HepG2 (cell line): ENCODE results near the gene DOCK4. TPM values are rescaled to one million over a fixed set of nuclear protein-coding genes. Genes with fewer than 3 reads are reported as not detected.

ENCODE experiments used
- ATAC-seq: fragments of 200-7000 bp; cut with Tn5 transposase; 3 replicates; pipeline ENCODE4 v1.9.1; 2020; ENCODE audit warnings: mild to moderate bottlenecking, moderate library complexity
- BruUV-seq: library from RNA; stranded (reverse); fragments of 400-500 nt; replicated peaks from 2 replicates; lab custom pipeline; 2021; lab: Mats Ljungman, UMichigan
- CTCF ChIA-PET: fragments of 300-600 bp; formaldehyde crosslinking; extraction: SDS; loops from one replicate; lab custom pipeline; 2021; ENCODE audit warnings: low total read pairs, inconsistent platforms, low intra/inter-chr PET ratio; lab: Yijun Ruan, JAX
- POLR2A ChIA-PET: fragments of 350-600 bp; sonication (Branson Sonifier 250); formaldehyde crosslinking; loops from one replicate; lab custom pipeline; 2020; ENCODE audit warnings: antibody characterized with exemption, inconsistent platforms; lab: Yijun Ruan, JAX
- DNase-seq: peaks from one replicate; pipeline ENCODE4 v3.0.0-alpha.2; 2015; ENCODE audit warnings: low spot score
- FAIRE-seq: peaks from 3 replicates; lab custom pipeline; 2011; peaks lifted over from hg19 to GRCh38; lab: Jason Lieb, UNC
- H2AFZ ChIP-seq: one replicate; pipeline ENCODE4 v1.6.1; 2011; ENCODE audit warnings: low read length, inconsistent platforms
- H3K27ac ChIP-seq: fragments of 300-600 bp; 3 replicates; pipeline ENCODE4 v1.8.0; 2011; ENCODE audit warnings: mixed run types, mild to moderate bottlenecking, mixed read lengths, low read length, inconsistent platforms; ENCODE audit not compliant: insufficient read depth; ENCODE audit errors: extremely low read length
- H3K27me3 ChIP-seq, 2 experiments: fragments of 200-600 bp in 1 of 2; 2 replicates in 1 of 2; 3 replicates in 1 of 2; pipeline versions ENCODE4 v1.6.0 to v1.8.0; 2011; ENCODE audit warnings: low read length in 2 of 2, mild to moderate bottlenecking in 2 of 2, moderate library complexity in 2 of 2, inconsistent platforms in 1 of 2; ENCODE audit not compliant: insufficient read depth in 2 of 2, control insufficient read depth in 1 of 2
- H3K36me3 ChIP-seq, 2 experiments: fragments of 200-600 bp in 1 of 2; replicated peaks in 1 of 2; 2 replicates in 1 of 2; 3 replicates in 1 of 2; pipeline versions ENCODE4 v1.5.1 to v1.8.0; 2011; ENCODE audit warnings: low read length in 2 of 2, inconsistent platforms in 1 of 2; ENCODE audit not compliant: insufficient read depth in 2 of 2, control insufficient read depth in 1 of 2
- H3K4me1 ChIP-seq: 2 replicates; pipeline ENCODE4 v1.5.1; 2012; ENCODE audit warnings: low read length, inconsistent platforms; ENCODE audit not compliant: insufficient read depth
- H3K4me2 ChIP-seq: 2 replicates; pipeline ENCODE4 v1.6.0; 2011; ENCODE audit warnings: low read depth, low read length, inconsistent platforms
- H3K4me3 ChIP-seq, 3 experiments: fragments of 200-600 bp in 1 of 3; sonication (generic), shearing (Covaris generic) in 1 of 3; replicated peaks in 1 of 3; 2 replicates each; pipeline ENCODE4 v1.5.1; 2011 to 2016; ENCODE audit warnings: low read length in 3 of 3, inconsistent platforms in 2 of 3, low read depth in 2 of 3, mild to moderate bottlenecking in 2 of 3, control low read depth in 1 of 3, mixed read lengths in 1 of 3; ENCODE audit not compliant: insufficient read depth in 1 of 3
- H3K79me2 ChIP-seq: one replicate; pipeline ENCODE4 v1.6.1; 2011; ENCODE audit warnings: low read length, inconsistent platforms; ENCODE audit not compliant: insufficient read depth
- H3K9ac ChIP-seq: 2 replicates; pipeline ENCODE4 v1.6.0; 2011; ENCODE audit warnings: mild to moderate bottlenecking, low read depth, low read length, inconsistent platforms; ENCODE audit not compliant: insufficient read depth
- H3K9me3 ChIP-seq: 2 replicates; pipeline ENCODE4 v1.5.1; 2012; ENCODE audit warnings: mild to moderate bottlenecking, low read length
- H4K20me1 ChIP-seq: 2 replicates; pipeline ENCODE4 v1.6.0; 2011; ENCODE audit warnings: inconsistent platforms, mild to moderate bottlenecking, low read length, moderate library complexity; ENCODE audit not compliant: insufficient read depth
- ARID2 ChIP-seq: sonication (generic); formaldehyde crosslinking; IDR thresholded peaks from 2 replicates; pipeline ENCODE4 v1.8.1; 2022; ENCODE audit warnings: mild to moderate bottlenecking, missing genetic modification reagents, borderline replicate concordance
- ATRX ChIP-seq: sonication (generic); formaldehyde crosslinking; IDR thresholded peaks from 2 replicates; pipeline ENCODE4 v1.4.0; 2020; ENCODE audit warnings: missing genetic modification reagents, borderline replicate concordance
- ETV6 ChIP-seq: sonication (generic); formaldehyde crosslinking; conservative IDR thresholded peaks from 2 replicates; pipeline ENCODE4 v1.4.0; 2020; ENCODE audit warnings: missing genetic modification reagents
- GATAD1 ChIP-seq: IDR thresholded peaks from 2 replicates; pipeline ENCODE4 v1.6.1; 2016; ENCODE audit warnings: missing genetic modification reagents, missing compliant biosample characterization
- MAX ChIP-seq: IDR thresholded peaks from 2 replicates; pipeline ENCODE4 v1.6.1; 2012; ENCODE audit warnings: inconsistent platforms
- MED1 ChIP-seq: sonication (generic); formaldehyde crosslinking; IDR thresholded peaks from 2 replicates; pipeline ENCODE4 v1.4.0; 2020; ENCODE audit warnings: missing genetic modification reagents
- MED13 ChIP-seq: sonication (generic); formaldehyde crosslinking; IDR thresholded peaks from 2 replicates; pipeline ENCODE4 v1.5.0; 2020; ENCODE audit warnings: missing genetic modification reagents
- NFYB ChIP-seq: sonication (generic); formaldehyde crosslinking; IDR thresholded peaks from 2 replicates; pipeline ENCODE4 v1.4.0; 2020; ENCODE audit warnings: missing genetic modification reagents
- RFX5 ChIP-seq: IDR thresholded peaks from 2 replicates; pipeline ENCODE4 v1.6.1; 2011; ENCODE audit warnings: low read depth, low read length, improper control_type of control experiment
- ZBTB2 ChIP-seq: sonication (generic); formaldehyde crosslinking; IDR thresholded peaks from 2 replicates; pipeline ENCODE4 v1.8.0; 2022; ENCODE audit warnings: low read depth, missing genetic modification reagents
- ZNF350 ChIP-seq: sonication (generic); formaldehyde crosslinking; IDR thresholded peaks from 2 replicates; pipeline ENCODE4 v1.4.0; 2020; ENCODE audit warnings: mild to moderate bottlenecking, low read depth, missing genetic modification reagents, borderline replicate concordance
- WGBS: methylation state at CpG from one replicate; pipeline ENCODE4 v1.1.6; 2017; ENCODE audit warnings: low lambda C conversion rate; 5-methylcytosine and 5-hydroxymethylcytosine counted together
- in situ Hi-C: cut with HindIII; loops from 2 replicates; pipeline ENCODE4 v1.10.0; 2017; ENCODE audit warnings: low pct_unique_long_range_greater_than_20kb; ENCODE audit not compliant: extremely low pct_ligation_motif_present
- intact Hi-C: fragments of 100-400 bp; cut with micrococcal nuclease; formaldehyde crosslinking; loops from one replicate; pipeline ENCODE4 v1.10.0; 2022; ENCODE audit not compliant: unreplicated experiment
- polyA plus RNA-seq, 8 experiments: library from polyadenylated mRNA; depleted of rRNA in 3 of 8; stranded (reverse) in 7 of 8; unstranded in 1 of 8; fragments of >200 nt; fragmentation: Illumina TruSeq in 4 of 8; extraction: Trizol in 4 of 8; gene quantifications; 2 replicates each; pipeline versions ENCODE4 v1.2.1 to v1.2.3, GENCODE V29; 2011 to 2016; ENCODE audit warnings: low read depth in 4 of 8, missing spikeins in 1 of 8, mixed read lengths in 1 of 8; ENCODE audit not compliant: insufficient read depth in 1 of 8
- total RNA-seq, 5 experiments: library from RNA; depleted of rRNA; stranded (reverse); fragments of >200 nt; fragmentation: Illumina TruSeq; extraction: Trizol; gene quantifications; 2 replicates each; pipeline ENCODE4 v1.2.3, GENCODE V29; 2016; ENCODE audit warnings: low read depth in 1 of 5
- TF ChIP-seq, protein P1 (sequence below): sonication (generic); formaldehyde crosslinking; IDR thresholded peaks from 2 replicates; pipeline ENCODE4 v1.9.0; 2021; ENCODE audit warnings: missing genetic modification reagents, mild to moderate bottlenecking, borderline replicate concordance

DOCK4 gene
- total and polyA plus RNA-seq, 2 of the 13 experiments (the other 11 are each of a cell fraction or from before 2014, with no cell fraction given) = 13.5 to 17.4 TPM

GRCh38 chr7:111903016-111903415 is 303.2 kb downstream of the DOCK4 start:
- no peak for DNase-seq
- TF ChIP-seq ZBTB2 (CRISPR knock-in tag) (no peak), MED13 (CRISPR knock-in tag) (no peak), ATRX (CRISPR knock-in tag) (no peak), MED1 (CRISPR knock-in tag) (no peak), RFX5 (no peak), ETV6 (CRISPR knock-in tag) (no peak), ARID2 (no peak), GATAD1 (CRISPR knock-in tag) (no peak), MAX (no peak), ZNF350 (CRISPR knock-in tag) (no peak), NFYB (CRISPR knock-in tag) (no peak)
- TF ChIP-seq, protein P1, sequence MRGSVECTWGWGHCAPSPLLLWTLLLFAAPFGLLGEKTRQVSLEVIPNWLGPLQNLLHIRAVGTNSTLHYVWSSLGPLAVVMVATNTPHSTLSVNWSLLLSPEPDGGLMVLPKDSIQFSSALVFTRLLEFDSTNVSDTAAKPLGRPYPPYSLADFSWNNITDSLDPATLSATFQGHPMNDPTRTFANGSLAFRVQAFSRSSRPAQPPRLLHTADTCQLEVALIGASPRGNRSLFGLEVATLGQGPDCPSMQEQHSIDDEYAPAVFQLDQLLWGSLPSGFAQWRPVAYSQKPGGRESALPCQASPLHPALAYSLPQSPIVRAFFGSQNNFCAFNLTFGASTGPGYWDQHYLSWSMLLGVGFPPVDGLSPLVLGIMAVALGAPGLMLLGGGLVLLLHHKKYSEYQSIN (CRISPR knock-in tag) = no peak
- TF ChIP-seq, all 625 proteins: peak for 0

More at GRCh38 chr7:111903016-111903415, 303.2 kb downstream of the DOCK4 start:
- Histone ChIP-seq H3K4me3 (no peak overlapping the region), H3K27me3 (no peaks in the 10 kb centered on the region), H3K4me2 (no peak overlapping the region), H3K27ac (no peak overlapping the region), H3K4me1 (no peaks in the 10 kb centered on the region), H3K9ac (no peak overlapping the region), H4K20me1 (no peaks in the 10 kb centered on the region), H3K9me3 (no peaks in the 10 kb centered on the region), H2AFZ (no peak overlapping the region), H3K79me2 (no peaks in the 10 kb centered on the region), H3K36me3 (peaks cover 3 to 21% of the 10 kb centered on the region in 2 experiments; a peak in 4 of 5 replicates)
- in situ Hi-C loops = no loop called here
- no peak for FAIRE-seq
- intact Hi-C loops = no loop called here
- BruUV-seq = no TSS peak
- WGBS = 100% methylated on average over 1 of the region's 1 CpG
- ChIA-PET CTCF (no interaction called here), POLR2A (no interaction called here)
- ATAC-seq = no peak
